D721Med (cell line): Measurements from ENCODE around the gene NDUFS8.

Experiments used
- DNase-seq: peaks from one replicate; pipeline ENCODE4 v3.0.0; 2011; ENCODE audit warnings: low spot score; ENCODE audit not compliant: insufficient read length
- FAIRE-seq: peaks from 2 replicates; lab custom pipeline; 2011; peaks lifted over from hg19 to GRCh38; lab: Jason Lieb, UNC
- CTCF ChIP-seq: IDR thresholded peaks from 2 replicates; pipeline ENCODE4 v1.5.1; 2012; ENCODE audit warnings: mild to moderate bottlenecking, control low read depth; ENCODE audit not compliant: insufficient read depth; ENCODE audit errors: missing control alignments

NDUFS8 gene

GRCh38 chr11:68016161-68016903, 14.1 kb upstream of the NDUFS8 start:
- FAIRE-seq, result no peak
- no peak for DNase-seq
- TF ChIP-seq CTCF, result no peak

GRCh38 chr11:68016904-68017817, 13.3 kb upstream of the NDUFS8 start:
- no peak for DNase-seq
- FAIRE-seq, result no peak
- no peak for TF ChIP-seq CTCF

GRCh38 chr11:68017980-68018729, 12.3 kb upstream of the NDUFS8 start:
- DNase-seq (no peak), FAIRE-seq (no peak)

GRCh38 chr11:68018730-68019190, 11.7 kb upstream of the NDUFS8 start:
- FAIRE-seq (no peak), DNase-seq (no peak)
- no peak for TF ChIP-seq CTCF

More at GRCh38 chr11:68017980-68018729, 12.3 kb upstream of the NDUFS8 start:
- TF ChIP-seq CTCF, result no peak

GRCh38 chr11:68019486-68019885, 11.0 kb upstream of the NDUFS8 start:
- TF ChIP-seq CTCF, result no peak
- DNase-seq, result no peak
- no peak for FAIRE-seq

- no peak for DNase-seq
- no peak for FAIRE-seq
- no peak for TF ChIP-seq CTCF
Observed at GRCh38 chr11:68020575-68020974, 9.9 kb upstream of the NDUFS8 start.
